Gastroesophageal sphincter (tissue), 4 donors: ENCODE data around the gene EIF4E3. TPM values are rescaled to one million over a fixed set of nuclear protein-coding genes. Genes with fewer than 3 reads are reported as not detected.

ENCODE experiments used
- ATAC-seq: fragments of 150-250 bp; one replicate; pipeline ENCODE4 v1.9.1; 2016; ENCODE audit warnings: mild to moderate bottlenecking, moderate library complexity
- H3K27ac ChIP-seq, 4 donors: fragments of 200-600 bp; sonication (generic) in 3 of 4; 1 replicate in 3 of 4; 2 replicates in 1 of 4; pipeline ENCODE4 v1.5.1; 2016 to 2019
- H3K27me3 ChIP-seq: fragments of 200-600 bp; sonication (generic); one replicate; pipeline ENCODE4 v1.5.1; 2019
- H3K36me3 ChIP-seq, 2 donors: fragments of 200-600 bp; sonication (generic); one replicate each; pipeline ENCODE4 v1.5.1; 2019; ENCODE audit warnings: control low read depth in 1 of 2
- H3K4me1 ChIP-seq, 3 donors: fragments of 200-600 bp; sonication (generic); 1 replicate in 2 of 3; 2 replicates in 1 of 3; pipeline ENCODE4 v1.5.1; 2016 to 2019; ENCODE audit warnings: control low read depth in 2 of 3
- H3K4me3 ChIP-seq, 2 donors: fragments of 200-600 bp; sonication (generic); one replicate each; pipeline ENCODE4 v1.5.1; 2019; ENCODE audit warnings: mild to moderate bottlenecking in 1 of 2, moderate library complexity in 1 of 2
- H3K9me3 ChIP-seq, 3 donors: fragments of 200-600 bp; sonication (generic); one replicate each; pipeline ENCODE4 v1.5.1; 2017 to 2019; ENCODE audit warnings: control low read depth in 2 of 3
- EP300 ChIP-seq: sonication (generic); formaldehyde crosslinking; IDR thresholded peaks from one replicate; pipeline ENCODE4 v1.6.1; 2017; ENCODE audit warnings: antibody characterized with exemption, mild to moderate bottlenecking
- POLR2A ChIP-seq, 2 donors: fragments of 450-650 bp; IDR thresholded peaks; one replicate each; pipeline ENCODE4 v1.6.1; 2017; ENCODE audit warnings: antibody characterized with exemption in 2 of 2, mild to moderate bottlenecking in 2 of 2, moderate library complexity in 1 of 2
- POLR2AphosphoS5 ChIP-seq: sonication (generic); formaldehyde crosslinking; IDR thresholded peaks from one replicate; pipeline ENCODE4 v1.6.1; 2017; ENCODE audit warnings: antibody characterized with exemption
- WGBS, 2 donors: methylation state at CpG; one replicate each; pipeline ENCODE4 v1.1.5; 2018; ENCODE audit warnings: low coverage in 1 of 2; 5-methylcytosine and 5-hydroxymethylcytosine counted together
- total RNA-seq, 4 donors: library from RNA; depleted of rRNA; stranded (reverse); fragments of >200 nt; gene quantifications; one replicate each; pipeline ENCODE4 v1.1.0, GENCODE V29; 2016
- TF ChIP-seq, protein P1 (sequence below), 4 experiments: fragments of 200-600 bp in 2 of 4; fragments of 450-650 bp in 2 of 4; sonication (generic) in 1 of 4; IDR thresholded peaks; one replicate each; pipeline ENCODE4 v1.5.1; 2017 to 2019; ENCODE audit warnings: antibody characterized with exemption in 4 of 4, mild to moderate bottlenecking in 2 of 4, moderate library complexity in 2 of 4

EIF4E3 gene
- total RNA-seq, 4 donors from 2014 or later, result 28.8 to 55.8 (median 41.6) TPM

DNA sequence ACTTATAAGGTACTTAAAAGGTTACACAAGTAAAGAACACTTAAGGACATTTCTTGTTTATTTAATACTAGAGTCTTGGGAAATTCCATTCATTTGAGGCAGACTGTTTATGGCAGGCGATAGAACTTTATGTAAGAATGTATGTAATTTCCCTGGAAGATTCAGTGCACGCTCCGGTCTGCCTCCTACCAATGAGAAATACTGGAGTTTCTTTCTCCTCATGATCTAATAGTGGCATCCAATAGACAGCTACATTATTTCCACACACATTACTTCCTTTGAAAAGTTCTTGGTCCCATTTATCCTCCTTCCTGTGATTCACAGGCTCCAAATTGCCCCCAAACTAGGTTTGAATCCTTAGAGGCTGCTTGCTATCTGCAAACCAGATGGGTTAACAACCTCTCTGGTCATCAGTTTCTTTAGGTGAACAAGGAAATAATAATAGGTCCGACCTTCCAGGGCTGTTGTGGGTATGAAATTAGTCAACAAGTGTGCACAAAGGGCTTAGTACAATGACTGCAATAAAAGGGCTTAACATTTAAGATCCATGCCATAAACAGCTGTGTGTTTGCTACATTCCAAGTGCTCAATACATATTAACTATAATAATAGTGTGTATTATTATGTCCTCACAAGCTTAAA is 30.7 kb downstream of the EIF4E3 start:
- Histone ChIP-seq H3K27me3 (no peaks in the 10 kb centered on the region), H3K4me3 (no peak overlapping the region), H3K36me3 (peaks cover 0 to 18% of the 10 kb centered on the region in 2 donors), H3K4me1 (peaks cover 9 to 56% (median 14%) of the 10 kb centered on the region in 3 donors), H3K27ac (peak overlapping the region; percentile 66 to 79 (median 74)), H3K9me3 (no peaks in the 10 kb centered on the region)
- TF ChIP-seq POLR2A (IDR thresholded peaks at IDR 0.05) (no peak), POLR2AphosphoS5 (peak; percentile 49)
- TF ChIP-seq, protein P1, sequence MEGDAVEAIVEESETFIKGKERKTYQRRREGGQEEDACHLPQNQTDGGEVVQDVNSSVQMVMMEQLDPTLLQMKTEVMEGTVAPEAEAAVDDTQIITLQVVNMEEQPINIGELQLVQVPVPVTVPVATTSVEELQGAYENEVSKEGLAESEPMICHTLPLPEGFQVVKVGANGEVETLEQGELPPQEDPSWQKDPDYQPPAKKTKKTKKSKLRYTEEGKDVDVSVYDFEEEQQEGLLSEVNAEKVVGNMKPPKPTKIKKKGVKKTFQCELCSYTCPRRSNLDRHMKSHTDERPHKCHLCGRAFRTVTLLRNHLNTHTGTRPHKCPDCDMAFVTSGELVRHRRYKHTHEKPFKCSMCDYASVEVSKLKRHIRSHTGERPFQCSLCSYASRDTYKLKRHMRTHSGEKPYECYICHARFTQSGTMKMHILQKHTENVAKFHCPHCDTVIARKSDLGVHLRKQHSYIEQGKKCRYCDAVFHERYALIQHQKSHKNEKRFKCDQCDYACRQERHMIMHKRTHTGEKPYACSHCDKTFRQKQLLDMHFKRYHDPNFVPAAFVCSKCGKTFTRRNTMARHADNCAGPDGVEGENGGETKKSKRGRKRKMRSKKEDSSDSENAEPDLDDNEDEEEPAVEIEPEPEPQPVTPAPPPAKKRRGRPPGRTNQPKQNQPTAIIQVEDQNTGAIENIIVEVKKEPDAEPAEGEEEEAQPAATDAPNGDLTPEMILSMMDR (IDR thresholded peaks at IDR 0.05), result no peak
- 29 to 46% methylated on average over 4 of the region's 4 CpGs for WGBS, 2 donors
- ATAC-seq, result peak; percentile 54

DNA sequence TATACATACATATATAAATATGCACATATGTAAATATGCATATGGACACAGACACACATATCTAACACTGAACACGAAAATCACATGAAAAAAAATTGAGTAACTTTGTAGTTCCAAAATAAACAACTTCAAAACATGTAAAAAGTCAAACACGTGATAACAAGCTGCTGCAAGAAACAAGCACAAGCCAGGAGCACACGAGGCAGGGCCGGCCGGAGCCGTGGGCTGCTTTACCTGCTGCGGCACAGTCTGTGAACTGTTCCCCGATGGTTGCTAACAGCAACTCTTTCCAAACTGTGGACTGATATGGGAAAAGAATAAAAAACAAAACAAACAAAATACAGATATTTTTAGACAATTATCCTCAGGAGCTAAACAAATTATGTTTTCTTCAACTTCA is 31.6 kb downstream of the EIF4E3 start:
- H3K9me3 ChIP-seq, result no peaks in the 10 kb centered on the region
- H3K27me3 ChIP-seq, result no peaks in the 10 kb centered on the region
- peak; percentile 25 for ATAC-seq
- WGBS, 2 donors, result 42 to 47% methylated on average over 8 of the region's 8 CpGs
- peaks cover 9 to 63% (median 14%) of the 10 kb centered on the region in 3 donors for H3K4me1 ChIP-seq
- H3K36me3 ChIP-seq, result peaks cover 0 to 11% of the 10 kb centered on the region in 2 donors
- H3K4me3 ChIP-seq, result no peak overlapping the region
- TF ChIP-seq POLR2AphosphoS5, result no peak
- TF ChIP-seq POLR2A (IDR thresholded peaks at IDR 0.05), result no peak
- no peak for TF ChIP-seq EP300
- TF ChIP-seq, protein P1 (IDR thresholded peaks at IDR 0.05), result no peak
- peak overlapping the region; percentile 14 to 79 (median 70) for H3K27ac ChIP-seq

DNA sequence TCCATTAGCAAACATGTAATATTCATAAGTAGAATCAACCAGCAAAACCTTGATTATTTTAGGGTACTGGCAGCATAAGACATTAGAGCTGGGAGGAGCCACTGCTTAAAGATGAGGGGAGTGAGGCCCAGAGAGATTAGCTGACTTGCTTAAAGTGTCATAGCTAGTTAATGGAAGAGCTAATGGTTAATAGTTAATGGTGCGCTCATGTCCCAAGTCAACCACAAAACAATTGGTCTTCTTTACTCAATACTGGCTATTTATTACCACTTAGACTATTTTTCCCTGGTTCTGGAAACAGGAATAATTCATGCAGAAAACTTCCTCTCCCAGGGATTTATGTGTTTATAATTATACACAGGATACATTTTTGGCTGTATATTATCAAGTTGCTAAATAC is 33.1 kb downstream of the EIF4E3 start:
- 91 to 100% methylated on average over 1 of the region's 1 CpG for WGBS, 2 donors
- H3K9me3 ChIP-seq, result no peaks in the 10 kb centered on the region
- H3K4me1 ChIP-seq, result peaks cover 9 to 63% (median 14%) of the 10 kb centered on the region in 3 donors
- TF ChIP-seq EP300 (no peak), POLR2AphosphoS5 (no peak), POLR2A (IDR thresholded peaks at IDR 0.05) (no peak)
- TF ChIP-seq, protein P1 (IDR thresholded peaks at IDR 0.05), result no peak
- ATAC-seq, result no peak
- H3K27me3 ChIP-seq, result no peaks in the 10 kb centered on the region
- H3K4me3 ChIP-seq, result no peak overlapping the region
- no peaks in the 10 kb centered on the region for H3K36me3 ChIP-seq
- peak overlapping the region in 2 of 4 donors; percentile 66 to 73 for H3K27ac ChIP-seq

DNA sequence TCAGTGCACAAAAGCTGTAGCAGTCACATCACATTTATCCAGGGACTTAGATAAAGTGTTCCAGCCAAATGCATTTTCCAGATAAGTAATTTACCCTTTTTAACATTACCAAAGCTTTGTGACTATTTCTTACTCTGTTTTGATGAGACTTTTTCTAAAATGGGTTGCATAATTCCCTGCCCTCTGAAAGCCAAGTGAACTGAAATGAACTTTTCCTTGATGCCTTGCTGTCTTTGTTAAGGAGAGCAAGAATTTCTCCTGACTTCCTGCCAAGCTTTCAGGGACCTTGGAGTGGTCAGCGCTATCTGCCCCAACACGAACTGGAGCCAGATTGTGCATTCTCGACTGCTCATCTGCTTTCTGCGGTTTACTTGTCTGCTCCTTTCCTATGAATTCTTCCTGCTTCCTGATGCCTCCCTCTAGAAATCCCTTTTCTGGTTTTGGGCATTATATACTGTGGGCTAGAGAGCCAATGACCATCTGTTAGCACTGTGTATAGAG is 34.8 kb downstream of the EIF4E3 start:
- Histone ChIP-seq H3K9me3 (no peaks in the 10 kb centered on the region), H3K27me3 (no peaks in the 10 kb centered on the region), H3K4me1 (peaks cover 9 to 67% (median 14%) of the 10 kb centered on the region in 3 donors), H3K36me3 (no peaks in the 10 kb centered on the region), H3K4me3 (no peak overlapping the region), H3K27ac (peak overlapping the region in 3 of 4 donors; percentile 44 to 65 (median 45))
- 0 to 24% methylated on average over 4 of the region's 4 CpGs for WGBS, 2 donors
- TF ChIP-seq EP300, result no peak
- peak; percentile 41 for TF ChIP-seq POLR2AphosphoS5
- peak; percentile 63 for ATAC-seq

DNA sequence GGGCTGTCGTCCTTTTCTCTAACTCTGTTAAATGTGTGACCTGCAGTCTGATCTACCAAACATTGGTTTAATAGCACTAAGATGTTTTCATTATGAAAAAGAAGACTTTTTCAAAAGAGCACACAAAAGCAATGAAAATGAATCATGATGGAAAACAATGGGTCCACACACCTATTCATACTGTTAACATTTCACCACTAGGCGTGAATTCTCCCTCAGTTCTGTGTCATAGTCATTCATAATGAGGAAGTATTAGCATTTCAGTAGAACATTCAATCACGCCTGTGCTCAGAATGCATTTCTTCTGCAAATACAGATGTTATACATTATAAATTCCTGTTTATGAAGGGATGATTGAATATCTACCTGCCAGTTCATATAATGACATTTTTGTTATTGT is 35.9 kb downstream of the EIF4E3 start:
- WGBS, 2 donors, result 86 to 93% methylated on average over 3 of the region's 3 CpGs
- Histone ChIP-seq H3K4me1 (peaks cover 6 to 67% (median 6%) of the 10 kb centered on the region in 3 donors), H3K4me3 (no peak overlapping the region), H3K27me3 (no peaks in the 10 kb centered on the region), H3K9me3 (no peaks in the 10 kb centered on the region), H3K27ac (peak overlapping the region in 1 of 4 donors; percentile 65), H3K36me3 (no peaks in the 10 kb centered on the region)
- ATAC-seq, result no peak
- TF ChIP-seq POLR2AphosphoS5, result no peak
- no peak for TF ChIP-seq EP300
- TF ChIP-seq POLR2A (IDR thresholded peaks at IDR 0.05), result no peak
- TF ChIP-seq, protein P1 (IDR thresholded peaks at IDR 0.05), result no peak
